BE2C (cell line): ENCODE measurements around the gene ODC1.
A peak's percentile ranks its signal among the peaks of the same experiment; 100 is the strongest.

Experiments
- DNase-seq: peaks from one replicate; pipeline ENCODE4 v3.0.0-alpha.2; 2020
- H3K27me3 ChIP-seq: fragments of 250-450 bp; sonication (Bioruptor Pico); 2 replicates; pipeline ENCODE4 v1.5.1; 2020; ENCODE audit warnings: mild to moderate bottlenecking
- H3K36me3 ChIP-seq: fragments of 250-450 bp; sonication (Bioruptor Pico); 2 replicates; pipeline ENCODE4 v1.5.1; 2020; ENCODE audit warnings: mild to moderate bottlenecking
- H3K4me1 ChIP-seq: fragments of 250-450 bp; sonication (Bioruptor Pico); 2 replicates; pipeline ENCODE4 v1.5.1; 2020
- H3K4me3 ChIP-seq: 2 replicates; pipeline ENCODE4 v1.5.1; 2011; ENCODE audit warnings: low read depth, low read length
- H3K9me3 ChIP-seq: fragments of 250-450 bp; sonication (Bioruptor Pico); 2 replicates; pipeline ENCODE4 v1.5.1; 2020
- TF ChIP-seq, protein P1 (sequence below): IDR thresholded peaks from 2 replicates; pipeline ENCODE4 v1.5.1; 2012; ENCODE audit warnings: mild to moderate bottlenecking, low read depth, low read length

Gene ODC1

GRCh38 chr2:10471046-10471571 lies 23.0 kb upstream of the ODC1 start:
- Histone ChIP-seq H3K4me1 (no peaks in the 10 kb centered on the region), H3K9me3 (no peaks in the 10 kb centered on the region), H3K4me3 (no peak overlapping the region), H3K36me3 (no peaks in the 10 kb centered on the region), H3K27me3 (no peaks in the 10 kb centered on the region)
- DNase-seq = no peak
- TF ChIP-seq, protein P1, sequence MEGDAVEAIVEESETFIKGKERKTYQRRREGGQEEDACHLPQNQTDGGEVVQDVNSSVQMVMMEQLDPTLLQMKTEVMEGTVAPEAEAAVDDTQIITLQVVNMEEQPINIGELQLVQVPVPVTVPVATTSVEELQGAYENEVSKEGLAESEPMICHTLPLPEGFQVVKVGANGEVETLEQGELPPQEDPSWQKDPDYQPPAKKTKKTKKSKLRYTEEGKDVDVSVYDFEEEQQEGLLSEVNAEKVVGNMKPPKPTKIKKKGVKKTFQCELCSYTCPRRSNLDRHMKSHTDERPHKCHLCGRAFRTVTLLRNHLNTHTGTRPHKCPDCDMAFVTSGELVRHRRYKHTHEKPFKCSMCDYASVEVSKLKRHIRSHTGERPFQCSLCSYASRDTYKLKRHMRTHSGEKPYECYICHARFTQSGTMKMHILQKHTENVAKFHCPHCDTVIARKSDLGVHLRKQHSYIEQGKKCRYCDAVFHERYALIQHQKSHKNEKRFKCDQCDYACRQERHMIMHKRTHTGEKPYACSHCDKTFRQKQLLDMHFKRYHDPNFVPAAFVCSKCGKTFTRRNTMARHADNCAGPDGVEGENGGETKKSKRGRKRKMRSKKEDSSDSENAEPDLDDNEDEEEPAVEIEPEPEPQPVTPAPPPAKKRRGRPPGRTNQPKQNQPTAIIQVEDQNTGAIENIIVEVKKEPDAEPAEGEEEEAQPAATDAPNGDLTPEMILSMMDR = no peak

- H3K4me1 ChIP-seq = no peaks in the 10 kb centered on the region
- H3K4me3 ChIP-seq = no peak overlapping the region
- H3K27me3 ChIP-seq = no peaks in the 10 kb centered on the region
- TF ChIP-seq, protein P1 = no peak
- DNase-seq = no peak
- no peaks in the 10 kb centered on the region for H3K36me3 ChIP-seq
- H3K9me3 ChIP-seq = no peaks in the 10 kb centered on the region
These were observed 22.0 kb upstream of the ODC1 start for GRCh38 chr2:10469955-10470608.

DNA sequence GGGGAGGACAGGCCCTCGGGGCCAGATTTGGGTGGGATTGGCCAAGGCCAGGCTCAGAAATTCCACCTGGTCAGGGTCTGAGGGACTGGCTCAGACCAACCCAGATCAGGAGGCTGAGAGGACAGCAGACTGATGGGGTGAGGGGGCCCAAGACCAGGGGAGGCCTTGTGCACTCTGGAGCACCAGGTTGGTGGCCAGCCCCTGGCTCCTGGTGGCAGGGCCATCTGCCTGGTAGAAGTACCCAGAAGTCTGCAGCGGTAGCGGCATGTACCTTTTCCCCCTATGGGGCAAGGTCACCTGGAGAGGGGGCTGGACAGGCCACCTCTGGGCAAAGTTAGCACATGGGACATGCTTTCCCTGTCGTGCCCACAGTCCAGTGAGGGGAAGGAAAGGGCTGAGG lies 21.2 kb upstream of the ODC1 start:
- Histone ChIP-seq H3K27me3 (no peaks in the 10 kb centered on the region), H3K36me3 (no peaks in the 10 kb centered on the region), H3K4me3 (no peak overlapping the region), H3K9me3 (no peaks in the 10 kb centered on the region), H3K4me1 (no peaks in the 10 kb centered on the region)
- TF ChIP-seq, protein P1 = no peak
- DNase-seq = no peak

DNA sequence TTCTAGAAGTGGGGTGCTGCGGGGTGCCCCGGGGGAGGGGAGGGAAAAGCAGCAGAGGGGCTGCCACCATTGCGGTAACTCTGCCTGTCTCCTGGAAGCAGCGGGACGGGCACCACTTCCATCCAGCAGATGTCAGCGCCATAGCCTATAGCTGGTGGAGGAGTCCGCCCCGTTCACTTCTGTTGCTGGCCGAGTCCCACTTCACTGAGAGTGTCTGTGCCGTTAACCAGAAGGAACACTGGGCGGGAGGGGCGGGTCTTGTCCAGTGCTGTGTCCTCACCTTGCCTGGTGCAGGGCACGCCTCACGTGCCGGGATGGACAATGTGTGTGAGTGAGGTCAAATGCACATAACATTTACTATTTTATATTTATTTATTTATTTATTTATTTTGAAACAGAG lies 19.3 kb upstream of the ODC1 start:
- peak; percentile 46 for DNase-seq
- no peaks in the 10 kb centered on the region for H3K27me3 ChIP-seq
- no peak overlapping the region for H3K4me3 ChIP-seq
- no peaks in the 10 kb centered on the region for H3K9me3 ChIP-seq
- H3K4me1 ChIP-seq = no peaks in the 10 kb centered on the region
- H3K36me3 ChIP-seq = no peaks in the 10 kb centered on the region
- TF ChIP-seq, protein P1 = peak; percentile 23; the same call in 1 of the 2 replicates

DNA sequence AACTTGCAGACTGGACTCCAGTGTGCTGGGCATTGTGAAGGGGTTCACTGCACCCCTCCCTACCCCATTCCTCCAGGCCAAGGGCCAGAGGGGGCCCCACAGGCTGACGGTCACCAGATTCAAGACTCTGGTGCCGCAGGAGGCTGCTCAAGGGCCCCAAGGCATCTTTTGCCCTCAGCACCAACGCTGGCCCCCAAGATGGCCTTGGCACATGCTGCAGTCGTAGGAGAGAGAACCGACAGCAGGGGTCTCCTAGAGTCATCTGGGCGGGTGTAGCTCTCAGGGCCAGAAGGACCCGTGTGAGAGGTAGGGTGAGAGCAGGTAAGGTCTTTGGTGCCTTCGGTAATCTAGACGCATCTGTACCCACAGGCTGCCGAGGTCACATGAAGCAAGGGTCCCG lies 18.7 kb upstream of the ODC1 start:
- TF ChIP-seq, protein P1 = no peak
- Histone ChIP-seq H3K4me1 (no peaks in the 10 kb centered on the region), H3K36me3 (no peaks in the 10 kb centered on the region), H3K27me3 (no peaks in the 10 kb centered on the region), H3K9me3 (no peaks in the 10 kb centered on the region), H3K4me3 (no peak overlapping the region)
- DNase-seq = no peak

DNA sequence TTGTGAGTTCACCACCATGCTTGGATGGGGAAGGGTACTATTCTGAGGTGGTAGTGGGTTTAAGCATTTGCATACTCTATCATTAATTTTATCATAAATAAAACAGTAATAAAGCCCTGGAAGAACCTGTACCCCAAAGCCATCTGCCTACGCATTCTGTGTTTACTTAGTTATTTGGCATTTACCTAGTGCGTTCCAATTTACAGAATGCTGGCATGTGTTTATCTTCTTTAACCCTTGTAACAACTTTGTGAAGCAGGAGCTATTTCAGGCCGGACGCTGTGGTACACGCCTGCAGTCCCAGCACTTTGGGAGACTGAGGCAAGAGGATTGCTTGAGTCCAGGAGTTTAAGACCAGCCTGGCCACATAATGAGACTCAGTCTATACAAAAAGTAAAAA lies 17.8 kb upstream of the ODC1 start:
- no peaks in the 10 kb centered on the region for H3K36me3 ChIP-seq
- H3K9me3 ChIP-seq = no peaks in the 10 kb centered on the region
- H3K4me1 ChIP-seq = no peaks in the 10 kb centered on the region
- H3K4me3 ChIP-seq = no peak overlapping the region
- TF ChIP-seq, protein P1 = no peak
- H3K27me3 ChIP-seq = no peaks in the 10 kb centered on the region
- DNase-seq = no peak
